GM18909 (cell line): ENCODE measurements around the gene TTYH2.

Experiments used
- ATAC-seq: cut with Tn5 transposase; IDR thresholded peaks from one replicate; pipeline ENCODE4 v1.9.1; 2021; ENCODE audit warnings: mild to moderate bottlenecking; ENCODE audit not compliant: unreplicated experiment, poor library complexity

TTYH2 gene

DNA sequence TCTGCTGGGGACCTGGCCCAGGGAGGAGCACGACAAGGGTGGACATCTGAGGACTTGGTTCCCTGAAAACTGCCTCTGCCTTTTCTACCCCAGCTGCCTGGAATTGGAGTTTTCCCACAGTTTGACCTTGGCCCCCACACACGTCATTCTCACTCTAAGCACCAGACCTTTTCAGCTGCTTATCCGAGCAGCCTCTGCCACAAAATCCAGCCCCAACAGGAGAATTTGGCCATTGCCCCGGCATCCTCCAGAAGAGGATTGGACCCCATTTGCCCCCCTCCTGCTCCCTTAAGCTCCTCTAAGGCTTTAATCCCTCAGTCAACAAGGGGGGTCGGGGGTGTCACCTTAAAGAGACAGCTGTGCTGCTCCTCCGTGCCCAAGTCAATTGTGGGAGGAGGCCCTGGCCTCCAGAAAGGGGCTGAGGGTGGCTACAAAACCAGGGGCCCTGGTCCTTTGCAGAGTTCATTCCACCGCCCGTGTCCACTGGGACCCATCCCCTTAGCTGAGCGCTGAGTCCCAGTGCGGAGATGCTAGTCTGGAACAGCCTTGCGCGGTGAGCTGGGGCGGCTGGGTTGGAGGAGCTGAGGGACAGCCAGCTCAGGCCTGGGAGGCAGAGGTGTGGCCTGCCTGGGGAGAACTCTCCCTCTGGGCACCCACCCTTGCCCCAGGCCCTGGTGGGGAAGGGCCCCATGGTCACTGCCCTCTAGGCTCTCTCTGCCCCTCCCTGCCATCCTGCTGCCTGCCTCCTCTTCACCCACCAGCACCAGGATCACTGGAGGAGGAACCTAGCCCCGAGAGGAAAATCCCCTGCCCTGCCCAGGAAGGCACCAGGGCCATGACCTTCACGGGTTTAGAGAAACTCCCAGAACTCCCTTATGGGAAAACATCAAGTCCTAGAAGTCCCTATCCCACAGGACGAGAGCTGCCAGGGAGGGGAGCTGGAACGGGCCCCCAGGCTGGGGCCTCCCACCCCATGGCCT is 18.8 kb downstream of the TTYH2 start:
- no peak for ATAC-seq

DNA sequence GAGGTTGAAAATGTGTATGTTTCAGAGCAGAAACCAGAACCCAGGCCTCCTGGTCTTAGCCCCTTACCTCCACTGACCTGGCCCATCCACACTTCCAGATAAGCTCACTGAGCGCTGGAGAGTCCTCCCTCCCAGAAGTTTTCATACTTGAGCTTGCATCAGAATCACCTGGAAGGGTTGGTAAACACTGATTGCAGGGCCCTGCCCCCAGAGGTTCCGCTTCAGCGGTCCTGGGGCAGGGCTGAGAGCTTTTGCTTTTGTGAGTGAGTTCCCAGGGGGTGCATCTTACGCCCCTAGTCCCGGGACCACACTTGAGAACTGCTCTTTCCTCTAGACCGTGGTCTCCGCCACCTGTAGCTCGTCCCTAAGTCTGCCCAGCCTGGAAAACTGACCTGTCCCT is 20.6 kb downstream of the TTYH2 start:
- no peak for ATAC-seq

DNA sequence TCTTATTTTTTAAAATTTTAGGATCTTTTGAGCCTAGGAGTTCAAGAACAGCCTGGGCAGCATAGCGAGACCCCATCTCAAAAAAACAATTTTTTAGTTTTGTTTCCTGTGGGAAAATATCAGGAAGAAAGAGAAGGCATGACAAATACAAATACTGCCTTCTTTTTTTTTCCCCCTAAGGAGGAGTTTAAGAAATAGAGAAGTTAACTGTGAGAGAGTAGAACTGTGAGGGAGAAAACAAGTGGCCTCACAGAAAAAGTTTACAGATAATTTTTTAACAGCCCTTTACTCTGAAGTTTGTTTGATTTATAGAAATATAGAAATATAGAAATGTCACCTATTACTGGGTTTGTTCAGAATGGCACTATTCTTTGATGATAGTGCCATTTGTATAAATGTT is 21.1 kb downstream of the TTYH2 start:
- no peak for ATAC-seq

DNA sequence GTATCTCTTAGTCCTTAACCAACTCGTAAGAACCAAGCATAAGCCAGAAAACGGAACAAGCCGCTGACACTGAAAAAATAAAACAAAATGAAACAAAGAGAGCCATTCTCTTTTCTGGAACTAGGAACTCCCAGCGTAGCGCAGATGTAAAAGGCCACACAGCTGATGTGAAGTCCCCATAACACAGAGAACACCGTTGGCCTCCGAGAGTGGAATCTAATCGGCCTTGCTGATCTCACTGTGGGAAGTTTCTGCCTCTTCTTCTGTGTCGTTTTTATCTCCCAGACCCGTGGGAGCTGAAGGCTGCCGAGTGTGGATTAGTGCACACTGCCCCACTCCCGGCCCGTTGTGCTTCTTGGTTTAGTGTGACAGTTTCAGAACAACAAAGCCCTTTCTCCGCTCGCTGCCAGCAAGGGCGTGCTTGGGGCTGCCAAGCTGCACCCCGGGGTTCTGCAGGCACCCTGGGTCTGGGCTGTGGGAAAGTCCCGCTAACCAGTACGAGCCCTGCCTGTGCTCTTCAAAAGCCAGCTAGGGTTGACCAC is 21.7 kb downstream of the TTYH2 start:
- ATAC-seq = no peak

DNA sequence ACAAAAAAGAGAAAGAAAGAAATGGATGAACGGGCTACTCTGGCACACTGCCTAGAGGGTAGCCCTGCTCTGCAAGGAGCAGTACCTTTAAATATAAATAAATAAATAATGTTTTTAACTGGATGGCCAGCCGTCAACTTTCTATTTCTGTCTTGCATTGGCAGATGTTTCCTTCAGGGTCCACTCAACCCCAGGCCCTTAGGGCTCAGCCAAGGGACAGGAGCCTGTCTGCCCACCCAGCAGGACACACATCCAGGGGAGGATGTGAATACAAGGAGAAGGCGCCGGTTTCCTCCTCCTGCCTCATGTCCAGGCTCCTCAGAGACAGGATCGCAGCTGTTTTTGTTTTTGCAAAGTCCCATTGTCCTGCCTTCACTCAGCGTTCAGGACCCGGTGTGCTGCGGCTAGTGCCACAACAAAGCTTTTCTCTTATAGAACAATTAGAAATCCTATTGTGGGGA is 22.6 kb downstream of the TTYH2 start:
- ATAC-seq = no peak

DNA sequence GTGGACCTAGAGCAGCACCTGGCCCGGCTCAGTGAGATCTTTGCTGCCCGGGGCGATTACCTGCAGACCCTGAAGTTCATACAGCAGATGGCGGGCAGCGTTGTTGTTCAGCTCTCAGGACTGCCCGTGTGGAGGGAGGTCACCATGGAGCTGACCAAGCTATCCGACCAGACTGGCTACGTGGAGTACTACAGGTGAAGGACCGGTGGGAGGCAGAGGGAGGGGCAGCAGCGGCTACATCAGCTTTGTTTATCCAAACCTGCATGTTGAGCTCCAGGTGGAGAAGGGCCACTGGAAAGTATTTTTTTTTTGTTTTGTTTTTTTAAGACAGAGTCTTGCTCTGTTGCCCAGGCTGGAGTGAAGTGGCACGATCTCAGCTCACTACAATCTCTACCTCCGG is 23.9 kb downstream of the TTYH2 start:
- ATAC-seq = no peak

DNA sequence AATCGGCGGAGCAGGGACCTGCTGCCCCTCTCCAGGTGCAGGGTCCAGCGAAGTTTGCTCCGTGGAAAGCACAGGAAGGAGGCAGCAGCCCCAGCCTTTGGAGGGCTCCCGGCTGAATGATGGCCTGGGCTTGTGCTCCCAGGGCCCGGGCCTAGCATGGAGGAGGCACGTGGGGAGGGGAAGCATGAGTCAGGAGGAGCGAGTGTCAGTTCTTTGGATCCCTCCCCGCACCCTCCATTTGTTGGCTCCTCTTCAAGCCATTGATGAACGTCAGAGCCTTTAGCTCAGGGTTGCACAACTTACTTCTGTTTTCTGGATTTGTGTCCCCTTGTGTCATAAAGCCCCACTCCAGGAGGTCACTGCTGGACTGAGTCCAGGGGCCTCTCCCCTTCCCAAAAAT is 25.8 kb downstream of the TTYH2 start:
- no peak for ATAC-seq

DNA sequence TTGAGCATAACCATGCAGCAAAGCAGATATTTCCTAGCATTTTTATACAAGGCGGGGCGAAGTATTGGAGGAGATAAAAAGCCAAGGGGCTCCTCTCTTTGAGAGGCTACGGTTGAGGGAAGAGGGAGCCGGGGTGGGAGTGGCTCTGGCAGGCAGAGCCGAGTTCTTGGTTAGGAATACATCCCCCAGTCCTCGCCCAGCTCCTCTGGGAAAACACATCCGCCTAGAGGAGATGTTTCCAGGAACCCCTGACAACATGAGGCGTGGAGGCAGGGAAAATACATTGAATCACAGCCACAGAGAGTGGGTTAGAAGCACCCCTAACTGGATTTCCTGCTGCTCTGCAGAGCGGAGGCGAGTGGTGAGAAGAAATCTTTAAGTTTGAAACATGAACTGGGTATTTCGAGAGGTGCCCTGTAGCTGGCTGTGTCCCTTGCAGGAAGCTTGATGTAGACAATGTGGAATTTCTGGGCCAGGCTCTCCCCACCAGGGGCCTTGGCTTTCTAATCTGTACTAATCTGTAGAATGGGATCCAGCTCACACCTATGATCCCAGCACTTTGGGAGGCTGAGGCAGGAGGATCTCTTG is 27.3 kb downstream of the TTYH2 start:
- ATAC-seq = no peak

DNA sequence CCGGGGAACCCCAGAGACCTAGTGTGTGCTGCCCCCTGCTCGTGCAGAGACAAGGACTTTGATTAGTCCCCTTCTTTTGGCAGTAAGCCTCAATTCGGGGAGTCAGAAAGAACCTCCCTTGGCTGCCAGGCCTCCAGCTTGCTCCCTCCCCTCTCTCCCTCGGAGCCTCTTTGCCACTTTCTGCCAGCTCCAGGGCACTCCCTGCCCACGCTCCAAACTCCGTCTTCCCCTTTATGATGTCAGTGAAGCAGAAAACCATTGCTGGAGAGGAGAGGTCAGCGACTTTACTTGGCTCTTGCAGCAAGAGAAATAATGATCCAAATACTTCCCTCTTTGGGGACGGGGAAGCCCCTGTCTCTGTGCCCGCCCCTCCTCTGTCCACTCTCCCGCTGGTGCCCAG is 28.1 kb downstream of the TTYH2 start:
- no peak for ATAC-seq

DNA sequence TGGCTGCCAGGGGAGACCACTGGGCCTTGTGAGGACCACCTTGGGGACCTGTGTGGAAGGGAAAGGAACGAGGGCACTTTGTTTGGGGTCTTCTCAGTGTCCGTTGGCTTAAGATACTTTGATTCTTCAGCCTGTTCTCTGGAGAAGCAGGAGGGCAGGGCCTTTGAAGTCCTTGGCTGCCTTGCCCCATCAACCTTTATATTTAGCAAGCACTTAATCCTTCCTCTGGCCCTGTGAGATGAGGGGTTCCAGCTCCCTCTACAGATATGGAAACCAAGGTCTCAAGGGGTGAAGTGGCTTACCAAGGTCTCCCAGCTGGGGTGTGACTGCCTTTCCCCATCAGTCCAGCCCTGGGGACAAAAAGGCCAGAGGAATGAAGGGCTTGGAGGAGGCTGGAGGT is 28.5 kb downstream of the TTYH2 start:
- ATAC-seq = no peak

DNA sequence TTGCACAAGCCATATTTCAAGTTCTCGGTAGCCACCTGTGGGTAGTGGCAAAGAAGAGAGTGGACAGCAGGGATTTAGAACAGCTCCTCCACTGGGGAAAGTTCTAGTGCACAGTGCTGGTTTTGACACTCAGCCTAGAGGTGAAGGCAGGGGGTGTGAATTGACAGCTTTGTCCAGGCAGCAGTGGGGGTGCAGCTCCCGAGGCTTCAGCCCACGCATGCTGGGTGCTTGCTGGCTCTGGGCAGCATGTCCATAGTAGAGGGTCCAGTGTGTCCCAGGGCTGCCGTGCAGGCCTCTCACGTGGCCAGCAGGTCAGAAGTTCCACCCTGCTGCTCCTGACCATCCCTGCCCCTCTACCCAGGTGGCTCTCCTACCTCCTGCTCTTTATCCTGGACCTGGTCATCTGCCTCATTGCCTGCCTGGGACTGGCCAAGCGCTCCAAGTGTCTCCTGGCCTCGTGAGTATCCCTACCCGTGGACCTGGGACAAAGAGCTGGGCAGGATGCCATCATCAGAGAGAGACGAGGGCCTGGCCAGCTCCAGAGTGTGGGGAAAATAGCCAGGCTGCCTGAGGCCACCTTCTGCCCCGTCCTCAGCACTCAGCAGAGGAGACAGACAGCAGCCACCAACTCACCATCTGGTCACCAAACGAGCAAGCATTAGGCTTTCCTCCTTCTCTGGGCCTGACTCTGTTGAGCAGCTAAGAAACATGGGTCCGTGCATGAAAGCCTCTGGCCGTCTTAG is 29.8 kb downstream of the TTYH2 start:
- no peak for ATAC-seq

DNA sequence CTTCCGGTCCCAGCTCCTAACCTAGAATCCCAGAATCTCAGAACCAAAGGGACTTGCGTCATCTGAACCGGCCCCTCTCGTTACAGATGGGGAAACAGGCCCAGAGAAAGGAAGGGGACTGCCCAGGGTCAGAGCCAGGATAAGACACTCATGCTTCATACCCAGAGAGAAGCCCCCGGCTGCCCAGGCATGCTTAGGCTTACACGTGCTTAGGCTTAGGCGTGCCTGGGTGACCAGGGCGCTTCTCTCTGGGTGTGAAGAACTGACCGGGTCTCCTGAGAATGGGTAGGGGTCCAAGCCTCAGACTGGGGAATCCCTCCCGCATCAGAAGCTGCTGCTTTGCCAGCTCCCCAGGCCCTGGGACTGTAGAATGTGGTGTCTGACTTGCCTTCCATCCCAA is 30.8 kb downstream of the TTYH2 start:
- no peak for ATAC-seq

DNA sequence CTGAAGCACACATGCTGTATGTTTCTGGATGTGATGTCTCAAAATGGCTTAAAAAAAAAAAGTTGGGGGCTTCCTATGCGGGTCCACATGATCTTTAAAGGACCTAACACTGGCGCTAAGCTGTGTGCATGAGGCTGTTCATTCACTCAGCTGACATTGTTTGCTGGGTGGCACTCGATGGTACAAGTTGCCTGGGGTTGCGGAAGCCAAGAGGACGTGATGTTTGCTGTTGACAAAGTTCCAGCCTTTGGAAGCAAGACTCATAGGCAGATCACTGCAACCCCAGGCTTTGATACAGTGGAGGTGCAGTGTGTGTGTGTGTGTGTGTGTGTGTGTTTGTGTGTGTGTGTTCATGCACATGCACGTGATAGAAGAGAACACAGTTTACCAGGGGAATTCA is 31.2 kb downstream of the TTYH2 start:
- ATAC-seq = no peak

DNA sequence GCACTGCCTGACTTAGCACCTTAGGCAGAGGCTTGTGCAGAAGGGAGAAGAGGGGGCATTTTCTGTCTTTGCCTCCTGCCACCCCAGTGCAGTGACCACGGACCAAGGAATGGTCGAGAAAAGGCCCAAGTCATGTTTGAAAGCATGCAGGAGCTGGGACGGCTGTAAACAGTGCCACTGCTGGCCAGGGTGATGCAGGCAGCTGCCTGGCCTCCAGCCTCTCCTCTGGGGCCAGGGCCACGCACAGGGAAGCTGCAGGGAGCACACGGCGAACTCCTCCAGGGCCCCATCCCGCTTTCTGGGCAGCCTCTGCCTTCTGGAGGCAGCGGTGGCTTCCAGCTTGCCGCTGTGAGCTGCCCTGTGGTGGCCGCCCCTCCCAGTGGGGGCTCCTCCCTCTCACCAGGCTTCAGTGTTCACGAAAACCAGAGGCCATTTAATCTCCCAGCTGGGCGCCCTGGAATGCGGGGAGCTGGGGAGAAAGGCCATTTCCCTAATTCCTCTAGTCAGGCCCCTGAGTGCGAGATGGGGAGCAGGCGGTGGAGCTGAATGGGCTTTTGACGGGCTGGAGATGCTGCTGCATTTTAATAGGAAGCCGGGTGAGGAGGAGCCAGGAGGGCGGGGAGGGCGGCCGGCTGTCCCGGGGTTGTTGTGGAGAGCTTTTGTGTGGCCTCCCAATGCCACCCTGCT is 31.9 kb downstream of the TTYH2 start:
- ATAC-seq = no peak

DNA sequence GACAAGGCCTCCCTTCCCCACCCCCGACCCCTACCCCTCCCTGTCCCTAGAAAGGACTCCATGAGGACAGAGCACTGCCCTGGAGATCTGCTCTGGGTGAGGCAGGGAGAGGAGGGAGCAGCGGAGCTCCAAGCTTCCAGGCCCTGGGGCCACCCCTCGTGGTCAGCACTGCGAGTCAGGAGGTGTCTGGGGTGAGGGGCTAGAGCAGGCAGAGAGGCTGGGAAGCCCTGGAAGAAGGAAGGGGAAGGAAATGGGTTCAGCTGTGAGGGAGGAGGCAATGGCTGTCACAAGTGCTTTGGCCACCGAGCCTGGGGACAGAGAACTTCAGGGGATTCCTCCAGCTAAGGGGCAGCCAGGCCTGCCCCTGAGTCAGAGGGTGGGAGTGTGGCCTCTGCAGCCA is 32.5 kb downstream of the TTYH2 start:
- ATAC-seq = no peak

DNA sequence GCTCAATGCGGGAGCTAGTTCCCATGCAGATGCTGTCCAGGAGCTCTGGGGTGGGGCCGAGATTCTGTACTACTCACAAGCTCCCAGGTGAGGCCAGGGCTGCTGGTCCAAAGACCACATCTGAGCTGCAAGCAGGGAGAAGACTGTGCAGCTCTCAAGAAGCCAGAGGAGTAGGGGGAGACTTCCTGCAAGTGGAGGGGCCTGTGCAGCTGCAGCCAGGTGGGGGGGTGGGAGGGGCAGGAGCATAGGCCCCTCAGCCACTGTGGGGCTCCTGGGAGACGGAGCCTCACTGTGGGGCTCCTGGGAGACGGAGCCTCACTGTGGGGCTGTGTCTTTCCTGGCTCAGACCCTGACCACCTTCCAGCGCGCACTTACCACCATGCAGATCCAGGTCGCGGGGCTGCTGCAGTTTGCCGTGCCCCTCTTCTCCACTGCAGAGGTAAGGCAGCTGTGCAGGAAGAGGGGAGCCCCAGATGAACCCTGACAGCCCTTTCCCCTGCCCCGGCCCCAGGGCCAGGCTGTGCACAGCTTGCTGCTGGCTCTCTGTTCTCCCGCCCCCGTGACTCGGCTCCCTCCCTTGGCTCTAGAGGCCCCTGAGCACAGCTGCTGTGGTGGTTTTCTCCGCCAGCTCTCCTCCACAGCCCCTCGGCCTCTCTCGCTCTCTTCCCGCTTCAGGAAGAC is 36.4 kb downstream of the TTYH2 start:
- no peak for ATAC-seq

DNA sequence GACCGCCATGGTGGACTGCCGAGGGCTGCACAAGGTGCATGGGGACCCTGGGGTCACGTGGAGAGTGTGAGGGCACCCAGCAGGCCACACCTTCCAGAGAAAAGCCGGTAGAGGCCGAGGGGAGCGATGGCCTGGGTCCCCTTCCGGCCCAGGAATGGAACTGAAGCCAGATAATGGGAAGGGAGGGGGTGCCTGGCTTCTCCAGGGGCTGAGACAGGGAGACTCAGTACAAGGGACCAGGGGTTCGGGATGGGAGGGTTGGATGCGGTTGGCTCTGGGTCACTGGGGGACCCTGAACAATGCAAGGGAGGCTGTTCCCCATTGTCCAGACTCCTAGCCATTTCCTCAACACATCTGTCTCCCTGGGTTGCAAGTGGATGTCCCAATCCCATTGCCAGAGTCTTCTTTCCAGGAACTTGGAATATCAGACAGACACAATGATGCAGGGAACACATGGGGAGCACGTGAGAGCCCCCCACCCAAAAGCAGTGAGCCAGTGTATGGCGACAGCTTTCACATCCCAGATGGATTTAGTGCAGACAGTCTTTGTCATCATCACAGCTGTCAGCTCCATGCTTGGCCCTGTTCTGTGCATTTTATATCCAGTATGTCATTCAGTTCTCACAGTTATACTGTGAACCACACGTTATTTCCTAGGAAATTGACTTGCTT is 37.1 kb downstream of the TTYH2 start:
- no peak for ATAC-seq

DNA sequence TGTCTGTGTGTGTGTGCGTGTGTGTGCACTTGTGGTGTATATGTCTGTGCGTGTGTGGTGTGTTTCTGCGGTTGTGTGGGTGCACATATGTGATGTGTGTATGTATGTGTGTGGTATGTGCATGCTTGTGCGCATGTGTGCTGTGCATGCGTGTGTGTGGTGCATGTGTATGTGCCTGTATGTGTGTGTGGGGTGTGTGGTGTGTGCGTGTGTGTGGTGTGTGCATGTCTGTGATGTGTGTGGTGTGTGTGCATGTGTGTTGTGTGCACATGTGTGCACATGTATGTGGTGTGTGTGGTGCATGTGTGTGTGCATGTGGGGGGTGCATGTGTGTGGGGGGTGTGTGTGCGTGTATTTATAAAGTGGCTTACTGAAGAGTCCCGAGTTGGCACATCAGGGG is 37.7 kb downstream of the TTYH2 start:
- ATAC-seq = no peak

DNA sequence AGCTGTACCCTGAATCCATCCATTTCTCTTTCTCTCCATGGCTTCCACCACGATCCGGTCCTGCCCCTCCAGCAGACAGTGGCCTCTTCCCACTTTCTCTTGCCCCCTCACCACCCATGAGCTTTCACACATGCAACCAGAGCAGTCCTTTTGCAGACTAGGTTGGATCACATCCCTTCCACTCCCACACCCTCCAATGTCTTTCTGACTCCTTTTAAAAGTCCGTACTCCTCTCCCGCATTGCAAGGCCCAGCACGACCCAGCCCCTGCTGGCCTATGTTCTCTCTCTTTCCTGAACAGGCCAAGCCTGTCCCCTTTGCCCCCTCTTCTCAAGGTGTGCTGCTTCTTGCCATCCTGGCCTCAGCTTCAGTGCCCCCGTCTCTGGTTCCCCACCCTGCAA is 38.2 kb downstream of the TTYH2 start:
- ATAC-seq = no peak
